IMR-90 (cell line): Measurements from ENCODE around the gene NCOA7.

Experiments
- POLR2A ChIP-seq: IDR thresholded peaks from 2 replicates; pipeline ENCODE4 v1.6.1; 2012; ENCODE audit warnings: mild to moderate bottlenecking, low read depth, low read length
- RAD21 ChIP-seq: IDR thresholded peaks from 2 replicates; pipeline ENCODE4 v1.6.1; 2012; ENCODE audit warnings: low read length, improper control_type of control experiment
- SMC3 ChIP-seq: fragments of 150-350 bp; IDR thresholded peaks from 2 replicates; pipeline ENCODE4 v1.6.1; 2016; ENCODE audit warnings: low read depth, mild to moderate bottlenecking, antibody characterized with exemption, low read length, moderate library complexity
- TF ChIP-seq, protein P1 (sequence below): conservative IDR thresholded peaks from 2 replicates; pipeline ENCODE4 v1.5.1; 2012; ENCODE audit warnings: mild to moderate bottlenecking, low read depth, low read length, improper control_type of control experiment

DNA sequence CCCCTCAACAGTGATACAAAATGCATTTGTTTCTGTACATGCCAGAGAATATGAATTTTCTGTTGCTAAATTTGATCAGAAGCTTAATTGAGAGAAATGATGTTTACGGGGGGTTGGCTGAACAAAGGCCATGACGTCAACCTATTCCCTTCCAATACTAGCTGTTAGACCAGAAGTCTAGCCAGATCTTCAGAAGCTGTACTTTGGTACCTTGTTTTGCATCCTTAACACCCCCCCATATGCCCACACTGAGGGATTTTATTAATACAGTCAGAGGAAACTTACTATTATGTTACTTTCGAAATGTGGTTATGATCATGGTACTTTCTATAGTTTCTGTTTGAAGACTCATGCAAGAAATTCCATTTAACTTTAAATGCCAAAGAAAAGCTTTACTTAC lies 3.1 kb downstream of the NCOA7 start:
- TF ChIP-seq POLR2A, result no peak
- no peak for TF ChIP-seq SMC3
- TF ChIP-seq, protein P1, sequence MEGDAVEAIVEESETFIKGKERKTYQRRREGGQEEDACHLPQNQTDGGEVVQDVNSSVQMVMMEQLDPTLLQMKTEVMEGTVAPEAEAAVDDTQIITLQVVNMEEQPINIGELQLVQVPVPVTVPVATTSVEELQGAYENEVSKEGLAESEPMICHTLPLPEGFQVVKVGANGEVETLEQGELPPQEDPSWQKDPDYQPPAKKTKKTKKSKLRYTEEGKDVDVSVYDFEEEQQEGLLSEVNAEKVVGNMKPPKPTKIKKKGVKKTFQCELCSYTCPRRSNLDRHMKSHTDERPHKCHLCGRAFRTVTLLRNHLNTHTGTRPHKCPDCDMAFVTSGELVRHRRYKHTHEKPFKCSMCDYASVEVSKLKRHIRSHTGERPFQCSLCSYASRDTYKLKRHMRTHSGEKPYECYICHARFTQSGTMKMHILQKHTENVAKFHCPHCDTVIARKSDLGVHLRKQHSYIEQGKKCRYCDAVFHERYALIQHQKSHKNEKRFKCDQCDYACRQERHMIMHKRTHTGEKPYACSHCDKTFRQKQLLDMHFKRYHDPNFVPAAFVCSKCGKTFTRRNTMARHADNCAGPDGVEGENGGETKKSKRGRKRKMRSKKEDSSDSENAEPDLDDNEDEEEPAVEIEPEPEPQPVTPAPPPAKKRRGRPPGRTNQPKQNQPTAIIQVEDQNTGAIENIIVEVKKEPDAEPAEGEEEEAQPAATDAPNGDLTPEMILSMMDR, result no peak
- TF ChIP-seq RAD21, result no peak
